HUDEP-2 (cell line): ENCODE data around the gene SLC49A3.
"Not testable (repeated sequence)": the region's sequence is repeated elsewhere in the genome, so short reads cannot be mapped to it uniquely, and the experiment has no call there.

Experiments used
- DNase-seq, 76 experiments: peaks; one replicate each; lab custom pipeline; 2025; ENCODE audit not compliant: unreplicated experiment in 76 of 76; lab: John Stamatoyannopoulos, UW

Gene SLC49A3

GRCh38 chr4:688854-689681 is at the start of gene SLC49A3:
Gene SLC49A3, minus strand, starts transcription at chr4:689151. Its CDS starts 24 bp downstream, at chr4:689127.
- no peak for DNase-seq

- DNase-seq = not testable (repeated sequence)
Observed at GRCh38 chr4:736561-736960, 47.6 kb upstream of the SLC49A3 start.

- DNase-seq = no peak
Observed at GRCh38 chr4:735583-735982, 46.6 kb upstream of the SLC49A3 start.

- DNase-seq = no peak
Observed at GRCh38 chr4:734951-735350, 46.0 kb upstream of the SLC49A3 start.

- DNase-seq = no peak
Observed at GRCh38 chr4:734075-734474, 45.1 kb upstream of the SLC49A3 start.

- no peak for DNase-seq
Observed at GRCh38 chr4:733631-733980, 44.7 kb upstream of the SLC49A3 start.

- DNase-seq = peak in 68 of 76 experiments; percentile 7 to 82 (median 55)
Observed at GRCh38 chr4:732911-733630, 44.1 kb upstream of the SLC49A3 start.

- DNase-seq = no peak
Observed at GRCh38 chr4:732486-732885, 43.5 kb upstream of the SLC49A3 start.

- peak in 10 of 76 experiments; percentile 2 to 19 (median 12) for DNase-seq
Observed at GRCh38 chr4:731954-732353, 43.0 kb upstream of the SLC49A3 start.

- DNase-seq = not testable (repeated sequence)
Observed at GRCh38 chr4:730946-731904, 42.3 kb upstream of the SLC49A3 start.

- DNase-seq = no peak
Observed at GRCh38 chr4:730511-730910, 41.6 kb upstream of the SLC49A3 start.

- DNase-seq = no peak
Observed at GRCh38 chr4:729336-730315, 40.7 kb upstream of the SLC49A3 start.

- no peak for DNase-seq
Observed at GRCh38 chr4:727576-727975, 38.6 kb upstream of the SLC49A3 start.

- DNase-seq = no peak
Observed at GRCh38 chr4:726838-727237, 37.9 kb upstream of the SLC49A3 start.

GRCh38 chr4:726235-726787 is 37.4 kb upstream of the SLC49A3 start:
- DNase-seq = no peak

- no peak for DNase-seq
Observed at GRCh38 chr4:725391-726234, 36.7 kb upstream of the SLC49A3 start.

- DNase-seq = no peak
Observed at GRCh38 chr4:723751-724530, 35.0 kb upstream of the SLC49A3 start.

- DNase-seq = no peak
Observed at GRCh38 chr4:722851-723360, 34.0 kb upstream of the SLC49A3 start.
